ENCODE results near the gene ZNF208. TPM values are rescaled to one million over a fixed set of nuclear protein-coding genes. Genes with fewer than 3 reads are reported as not detected.
"Not testable (repeated sequence)": the region's sequence is repeated elsewhere in the genome, so short reads cannot be mapped to it uniquely, and the experiment has no call there.

Gene ZNF208
- total RNA-seq: 0.13 TPM in 2 replicates

DNA sequence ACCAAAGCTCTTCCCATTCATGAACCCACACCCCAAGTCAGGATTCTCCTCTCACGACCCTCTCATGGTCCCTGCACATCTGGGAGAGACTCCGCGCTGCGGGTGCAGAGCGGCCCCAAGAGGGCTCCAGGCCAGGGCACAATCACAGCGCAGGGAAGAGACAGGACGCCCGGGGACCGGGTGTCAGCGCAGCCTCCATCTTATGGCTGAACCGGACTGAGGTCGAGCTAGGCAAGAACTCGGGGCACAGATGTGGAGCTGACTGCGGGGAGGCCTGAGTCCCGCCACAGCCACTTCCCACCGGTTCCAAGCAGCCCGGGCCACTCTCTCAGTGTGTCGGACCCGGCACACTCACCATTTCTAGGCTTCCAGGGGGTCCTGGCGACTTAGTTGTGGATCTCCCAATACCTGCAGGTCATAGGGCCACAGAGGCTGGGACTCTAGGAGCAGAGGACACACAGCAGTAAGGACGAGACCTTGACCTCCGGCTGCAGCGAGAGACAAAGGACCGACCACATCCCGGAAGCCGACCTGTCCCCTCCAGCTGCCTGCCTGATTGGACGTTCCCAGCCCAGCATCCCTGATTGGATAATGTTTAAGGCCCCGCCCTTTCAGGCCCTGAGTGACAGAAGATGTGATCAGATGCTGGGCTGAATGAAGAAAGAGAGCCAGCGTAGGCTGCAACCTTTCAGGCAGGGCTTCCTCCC lies at the start of gene ZNF208:
ZNF208 (minus strand) TSS at position 507 of the 707 bp plus-strand sequence; CDS start at position 358, 149 bp downstream.
- DNase-seq (ENCODE audit: low read depth in 2 of 2): not testable (repeated sequence)

DNA sequence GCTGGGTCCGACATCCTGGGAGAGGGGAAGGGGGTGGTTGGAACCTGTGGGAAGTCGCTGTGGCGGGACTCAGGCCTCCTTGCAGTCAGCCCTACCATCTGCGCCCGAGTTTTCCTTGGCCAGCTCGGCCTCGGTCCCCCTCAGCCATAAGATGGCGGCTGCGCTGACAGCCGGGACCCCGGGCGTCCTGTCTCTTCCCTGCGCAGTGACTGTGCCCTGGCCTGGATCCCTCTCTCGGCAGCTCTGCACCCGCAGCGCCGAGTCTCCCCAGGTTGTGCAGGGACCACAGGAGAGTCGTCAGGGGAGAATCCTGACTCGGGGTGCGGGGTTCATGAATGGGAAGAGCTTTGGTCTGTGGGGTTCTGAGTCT lies 41.9 kb upstream of the ZNF208 start:
- no peak for DNase-seq (ENCODE audit: low read depth in 2 of 2)

- DNase-seq (ENCODE audit: low read depth in 2 of 2): not testable (repeated sequence)
Measured at GRCh38 chr19:22041151-22041550, 30.4 kb upstream of the ZNF208 start.

DNA sequence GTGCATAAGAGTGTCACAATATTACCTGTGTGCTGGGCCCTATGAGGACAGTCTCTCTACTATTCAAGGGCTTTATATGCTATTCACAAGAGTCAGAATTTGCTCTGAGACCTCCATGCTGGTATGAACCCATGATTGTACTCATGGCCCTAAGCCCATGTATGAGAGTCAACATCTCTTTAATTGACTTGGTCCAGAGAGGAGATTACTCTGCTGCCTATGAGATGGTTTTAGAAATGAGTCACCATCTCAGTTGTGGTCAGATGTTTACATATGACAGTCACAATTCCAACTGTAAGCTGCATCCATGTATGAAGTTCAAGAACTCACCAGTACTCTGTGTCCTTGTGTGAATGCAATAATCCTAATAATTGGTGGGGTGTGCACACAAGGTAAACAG lies 19.9 kb upstream of the ZNF208 start:
- no peak for DNase-seq (ENCODE audit: low read depth in 2 of 2)

GRCh38 chr19:22026687-22027086 lies 15.9 kb upstream of the ZNF208 start:
- DNase-seq (ENCODE audit: low read depth in 2 of 2): no peak

DNA sequence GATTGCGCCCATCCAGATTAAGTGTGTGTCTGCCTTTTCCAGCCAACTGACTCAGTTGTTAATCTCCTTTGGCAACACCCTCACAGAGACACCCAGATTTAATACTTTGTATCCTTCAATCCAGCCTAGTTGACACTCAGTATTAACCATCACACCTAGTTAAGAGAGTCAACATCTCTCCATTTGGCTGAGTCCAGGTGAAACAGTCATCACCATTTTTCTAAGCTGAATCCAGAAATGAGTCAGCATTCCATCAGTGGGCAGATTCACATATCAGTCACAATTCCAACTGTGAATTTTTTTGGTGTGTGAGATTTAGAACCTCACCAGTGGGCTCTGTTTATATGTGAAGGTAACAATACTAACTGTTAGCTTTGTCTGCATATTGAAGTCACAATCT lies 14.8 kb upstream of the ZNF208 start:
- DNase-seq (ENCODE audit: low read depth in 2 of 2): not testable (repeated sequence)

DNA sequence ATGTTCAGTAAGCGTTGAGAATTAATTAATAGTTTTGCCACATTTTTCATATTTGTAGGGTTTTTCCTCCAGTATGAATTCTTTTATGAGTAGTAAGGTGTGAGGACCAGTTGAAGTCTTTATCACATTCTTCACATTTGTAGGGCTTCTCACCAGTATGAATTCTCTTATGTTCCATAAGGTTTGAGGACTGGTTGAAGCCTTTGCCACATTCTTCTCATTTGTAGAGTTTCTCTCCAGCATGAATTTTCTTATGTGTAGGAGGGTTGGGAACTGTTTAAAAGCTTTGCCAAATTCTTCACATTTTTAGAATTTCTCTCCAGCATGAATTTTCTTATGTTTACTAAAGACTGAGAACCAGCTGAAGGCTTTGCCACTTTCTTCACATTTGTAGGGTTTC lies 40.3 kb downstream of the ZNF208 start:
- no peak for DNase-seq (ENCODE audit: low read depth in 2 of 2)

DNA sequence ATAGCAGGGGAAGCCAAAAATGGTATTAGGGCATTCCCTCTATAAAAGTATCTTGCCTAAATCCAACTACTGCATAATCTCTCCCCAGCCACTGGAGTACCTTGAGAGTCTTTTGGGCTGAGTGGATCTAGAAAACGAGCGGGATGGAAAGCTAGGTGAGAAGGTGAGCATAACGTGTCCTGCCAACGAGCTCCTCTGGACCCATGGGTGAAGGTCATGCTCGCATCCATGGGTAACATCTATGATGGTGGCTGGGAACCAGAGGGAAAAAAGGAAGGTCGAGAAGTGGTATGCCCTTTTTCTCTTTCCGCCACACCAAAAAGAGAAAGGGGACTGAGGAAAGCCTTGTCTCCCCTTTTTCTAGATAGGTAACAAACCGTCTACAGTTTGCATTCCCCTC lies 63.0 kb downstream of the ZNF208 start:
- DNase-seq (ENCODE audit: low read depth in 2 of 2): peak in 1 of 2 donors; percentile 25

- DNase-seq (ENCODE audit: low read depth in 2 of 2): no peak
Measured at GRCh38 chr19:21940684-21941083, 70.1 kb downstream of the ZNF208 start.

DNA sequence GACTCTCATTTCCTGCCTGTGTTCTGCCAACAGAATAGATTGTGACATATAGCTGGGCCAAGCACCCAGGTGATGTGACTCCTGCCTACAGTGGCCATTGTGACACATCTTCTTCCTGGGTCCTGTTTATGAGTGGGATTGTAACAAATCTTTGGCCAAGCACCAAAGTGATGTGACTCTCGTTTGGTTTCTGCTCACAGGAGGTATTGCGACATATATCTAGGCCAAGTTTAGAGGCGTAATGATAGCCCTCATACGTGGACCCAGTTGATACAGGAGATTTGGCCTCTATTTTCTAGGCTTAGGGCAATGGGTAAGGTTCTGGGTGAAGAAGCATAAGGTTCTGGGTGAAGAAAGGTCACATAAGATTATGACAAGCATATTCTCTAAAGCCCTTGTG lies 76.2 kb downstream of the ZNF208 start:
- DNase-seq (ENCODE audit: low read depth in 2 of 2): no peak

GRCh38 chr19:21934131-21934530 lies 76.6 kb downstream of the ZNF208 start:
- no peak for DNase-seq (ENCODE audit: low read depth in 2 of 2)

- DNase-seq (ENCODE audit: low read depth in 2 of 2): no peak
Measured at GRCh38 chr19:21922276-21922675, 88.5 kb downstream of the ZNF208 start.

DNA sequence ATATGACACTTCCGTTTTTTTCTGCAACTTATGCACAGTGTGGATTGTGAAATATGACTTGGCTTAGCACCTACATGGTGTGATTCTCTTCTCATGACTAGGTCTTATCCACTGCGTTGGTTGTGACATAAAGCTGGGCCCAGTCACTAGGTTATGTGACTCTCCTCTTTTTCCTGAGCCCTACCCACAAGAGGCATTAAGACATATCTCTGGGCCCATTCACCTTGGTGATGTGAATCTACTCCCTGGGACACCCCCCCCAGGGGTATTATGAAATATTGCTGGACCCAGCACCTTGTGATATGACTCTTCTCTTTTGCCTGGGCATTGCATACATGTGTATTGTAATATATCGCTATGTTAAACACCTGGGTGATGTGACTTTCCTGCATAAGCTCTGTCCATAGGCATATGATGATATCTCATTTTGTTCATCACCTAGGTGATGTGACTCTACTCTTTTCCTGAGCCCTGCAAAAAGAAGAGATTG lies 89.0 kb downstream of the ZNF208 start:
- DNase-seq (ENCODE audit: low read depth in 2 of 2): no peak

GRCh38 chr19:21915411-21915810 lies 95.3 kb downstream of the ZNF208 start:
- no peak for DNase-seq (ENCODE audit: low read depth in 2 of 2)

DNA sequence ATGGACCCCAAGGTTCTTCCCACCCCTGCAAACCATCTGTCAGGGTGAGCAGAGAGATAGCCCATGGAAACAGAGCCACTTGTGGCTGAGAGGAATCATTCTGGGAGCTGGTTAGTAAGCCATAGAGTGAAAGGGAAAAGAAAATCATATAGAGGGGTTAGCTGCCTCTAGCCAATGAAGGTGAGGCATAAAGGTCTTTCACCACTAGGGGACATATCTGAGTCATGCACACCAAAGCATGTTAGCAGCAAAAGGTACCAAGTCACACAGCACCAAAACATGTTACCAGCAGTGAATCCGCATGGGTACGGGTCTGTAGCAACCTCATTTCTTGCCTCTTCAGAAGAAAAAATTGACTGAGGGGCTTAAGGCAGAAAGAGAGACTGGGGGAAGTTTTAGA lies 98.1 kb downstream of the ZNF208 start:
- DNase-seq (ENCODE audit: low read depth in 2 of 2): no peak

DNA sequence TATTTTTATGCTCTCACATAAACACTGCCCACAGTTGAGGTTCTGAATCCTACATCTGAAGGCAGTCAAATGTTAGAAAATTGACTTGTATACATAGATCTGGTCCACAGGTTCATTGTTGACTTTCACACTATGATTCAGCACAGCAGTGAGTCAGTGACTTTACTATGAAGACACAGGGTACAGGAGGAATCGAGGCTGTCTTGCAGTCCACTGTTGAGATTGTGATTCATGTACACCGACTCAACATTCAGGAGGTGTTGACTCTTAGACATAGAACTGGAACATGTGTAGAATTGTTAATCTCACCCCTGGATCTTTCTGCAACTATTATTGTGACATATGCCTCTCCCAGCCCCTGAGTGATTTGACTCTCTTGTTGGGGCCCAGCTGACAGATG lies 100.4 kb downstream of the ZNF208 start:
- no peak for DNase-seq (ENCODE audit: low read depth in 2 of 2)

DNA sequence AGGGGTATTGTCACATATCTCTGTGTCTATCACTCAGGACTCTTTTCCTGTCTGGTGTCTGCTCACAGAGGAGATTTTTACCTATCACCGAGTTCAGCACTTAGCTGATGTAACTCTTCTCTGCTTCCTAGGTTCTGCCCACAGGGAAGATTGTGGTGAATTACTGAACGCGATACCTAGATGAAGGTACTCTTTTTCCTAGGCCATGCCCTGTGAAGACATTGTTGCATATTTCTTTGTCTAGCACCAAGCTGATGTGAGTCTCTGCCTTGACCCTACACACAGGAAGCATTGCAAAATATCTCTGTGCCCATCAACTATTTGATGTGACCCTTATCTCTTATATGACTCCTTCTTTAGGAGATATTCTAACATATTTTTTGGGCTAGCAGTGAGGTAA lies 102.7 kb downstream of the ZNF208 start:
- no peak for DNase-seq (ENCODE audit: low read depth in 2 of 2)

GRCh38 chr19:21907516-21907915 lies 103.2 kb downstream of the ZNF208 start:
- no peak for DNase-seq (ENCODE audit: low read depth in 2 of 2)

- DNase-seq (ENCODE audit: low read depth in 2 of 2): no peak
Measured at GRCh38 chr19:21902571-21902970, 108.2 kb downstream of the ZNF208 start.

DNA sequence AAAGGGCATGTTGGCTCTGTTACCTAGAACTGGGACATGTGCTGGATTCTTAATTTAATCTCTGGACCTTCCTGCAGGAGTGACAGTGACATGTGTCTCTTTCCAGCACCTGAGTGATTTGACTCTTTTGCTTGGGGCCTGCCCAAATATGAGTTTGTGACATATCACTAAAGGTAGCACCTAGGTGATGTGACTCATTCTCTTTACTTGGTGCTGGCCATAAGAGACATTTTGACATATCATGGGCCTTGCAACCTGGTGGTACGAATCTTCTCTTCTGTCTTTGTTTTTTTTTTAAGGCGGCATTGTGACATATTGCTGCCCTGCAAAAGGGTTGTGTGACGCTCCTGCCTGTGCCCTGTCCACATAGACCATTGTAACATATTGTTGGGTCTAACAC lies 108.9 kb downstream of the ZNF208 start:
- no peak for DNase-seq (ENCODE audit: low read depth in 2 of 2)

- no peak for DNase-seq (ENCODE audit: low read depth in 2 of 2)
Measured at GRCh38 chr19:21900401-21900800, 110.3 kb downstream of the ZNF208 start.

DNA sequence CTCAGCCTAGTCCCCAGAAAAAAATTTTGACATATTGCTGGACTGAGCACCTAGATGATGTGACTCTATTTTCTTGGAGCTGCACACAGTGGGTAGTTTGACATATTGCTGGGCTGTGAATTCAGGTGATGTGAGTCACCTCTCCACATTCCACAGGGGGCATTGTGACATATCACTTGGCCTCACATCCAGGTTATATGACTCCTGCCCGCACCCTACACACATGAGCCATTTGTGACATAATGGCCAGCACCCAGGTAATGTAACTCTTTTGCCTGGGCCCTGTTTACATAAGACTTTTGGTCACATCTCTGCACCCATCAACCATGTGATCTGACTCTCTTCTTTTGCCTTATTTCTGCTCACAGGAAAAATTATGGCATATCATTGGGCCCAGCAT lies 119.7 kb downstream of the ZNF208 start:
- no peak for DNase-seq (ENCODE audit: low read depth in 2 of 2)

DNA sequence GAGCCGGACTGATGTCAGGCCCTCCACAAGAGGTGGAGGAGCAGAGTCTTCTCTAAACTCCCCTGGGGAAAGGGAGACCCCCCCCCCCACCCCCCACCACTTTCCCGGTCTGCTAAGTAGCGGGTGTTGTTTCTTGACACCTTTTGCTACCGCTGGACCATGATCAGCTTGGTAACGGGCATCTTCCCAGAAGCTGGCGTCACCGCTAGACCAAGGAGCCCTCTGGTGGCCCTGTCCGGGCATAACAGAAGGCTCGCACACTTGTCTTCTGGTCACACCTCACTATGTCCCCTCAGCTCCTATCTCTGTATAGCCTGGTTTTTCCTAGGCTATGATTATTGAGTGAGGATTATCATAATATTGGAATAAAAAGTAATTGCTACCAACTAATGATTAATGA lies 120.7 kb downstream of the ZNF208 start:
- not testable (repeated sequence) for DNase-seq (ENCODE audit: low read depth in 2 of 2)

- DNase-seq (ENCODE audit: low read depth in 2 of 2): not testable (repeated sequence)
Measured at GRCh38 chr19:21885516-21885915, 125.2 kb downstream of the ZNF208 start.

Data from dermis microvascular lymphatic vessel endothelial cell (primary cell).